GM12874 (cell line): Measurements from ENCODE around the gene CCDC102B.

ENCODE experiments used
- TF ChIP-seq, protein P1 (sequence below): IDR thresholded peaks from 2 replicates; pipeline ENCODE4 v1.5.1; 2011; ENCODE audit warnings: low read depth, mild to moderate bottlenecking, control low read depth, low read length, moderate library complexity; ENCODE audit not compliant: insufficient read depth

The CCDC102B gene

DNA sequence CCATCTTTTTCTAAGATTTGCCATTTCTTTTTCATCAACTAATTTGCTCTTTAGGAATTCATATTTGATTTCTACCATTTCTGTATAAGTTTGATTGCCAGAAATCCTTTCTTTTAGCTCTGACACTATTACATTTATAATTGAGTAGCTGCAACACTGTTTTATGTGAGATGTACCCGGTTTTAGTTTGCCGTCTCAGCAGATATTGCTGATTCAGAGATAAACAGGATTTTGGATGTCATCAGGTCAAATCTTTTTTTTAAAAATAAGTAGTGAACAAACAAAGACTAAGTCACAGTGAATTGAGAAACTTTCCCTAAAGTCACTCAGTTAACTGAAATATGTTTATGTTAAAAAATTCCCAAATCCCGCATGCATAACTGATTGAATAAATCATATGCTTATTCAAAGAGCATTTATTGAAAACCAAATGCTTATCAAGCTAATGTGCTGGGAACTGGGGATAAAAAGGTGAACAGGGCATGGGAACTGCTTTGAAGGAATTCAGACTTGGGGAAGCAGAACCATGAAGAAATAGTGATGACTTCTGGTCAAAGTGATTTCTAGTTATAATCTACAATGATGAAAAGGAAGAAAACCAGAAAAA is 19.5 kb upstream of the CCDC102B start:
- TF ChIP-seq, protein P1, sequence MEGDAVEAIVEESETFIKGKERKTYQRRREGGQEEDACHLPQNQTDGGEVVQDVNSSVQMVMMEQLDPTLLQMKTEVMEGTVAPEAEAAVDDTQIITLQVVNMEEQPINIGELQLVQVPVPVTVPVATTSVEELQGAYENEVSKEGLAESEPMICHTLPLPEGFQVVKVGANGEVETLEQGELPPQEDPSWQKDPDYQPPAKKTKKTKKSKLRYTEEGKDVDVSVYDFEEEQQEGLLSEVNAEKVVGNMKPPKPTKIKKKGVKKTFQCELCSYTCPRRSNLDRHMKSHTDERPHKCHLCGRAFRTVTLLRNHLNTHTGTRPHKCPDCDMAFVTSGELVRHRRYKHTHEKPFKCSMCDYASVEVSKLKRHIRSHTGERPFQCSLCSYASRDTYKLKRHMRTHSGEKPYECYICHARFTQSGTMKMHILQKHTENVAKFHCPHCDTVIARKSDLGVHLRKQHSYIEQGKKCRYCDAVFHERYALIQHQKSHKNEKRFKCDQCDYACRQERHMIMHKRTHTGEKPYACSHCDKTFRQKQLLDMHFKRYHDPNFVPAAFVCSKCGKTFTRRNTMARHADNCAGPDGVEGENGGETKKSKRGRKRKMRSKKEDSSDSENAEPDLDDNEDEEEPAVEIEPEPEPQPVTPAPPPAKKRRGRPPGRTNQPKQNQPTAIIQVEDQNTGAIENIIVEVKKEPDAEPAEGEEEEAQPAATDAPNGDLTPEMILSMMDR, result no peak

DNA sequence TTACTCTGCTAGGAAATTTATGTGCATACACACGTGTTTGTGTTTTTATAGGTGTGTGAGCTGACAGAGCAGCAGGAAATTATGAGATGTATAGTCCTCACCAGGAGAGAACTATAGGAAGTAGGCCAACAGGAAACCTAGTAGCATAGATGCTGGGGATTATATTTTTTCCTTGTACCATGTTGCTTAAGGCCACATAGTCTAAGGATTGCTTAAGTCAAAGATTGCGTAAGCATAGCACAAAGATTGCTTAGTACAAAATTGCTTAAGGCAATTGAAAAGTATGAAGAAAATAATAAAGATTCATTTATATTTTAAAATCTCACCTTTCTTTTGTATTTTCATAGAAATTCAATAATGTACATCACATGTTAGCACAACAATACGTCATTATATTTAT is 18.7 kb upstream of the CCDC102B start:
- TF ChIP-seq, protein P1, result no peak

DNA sequence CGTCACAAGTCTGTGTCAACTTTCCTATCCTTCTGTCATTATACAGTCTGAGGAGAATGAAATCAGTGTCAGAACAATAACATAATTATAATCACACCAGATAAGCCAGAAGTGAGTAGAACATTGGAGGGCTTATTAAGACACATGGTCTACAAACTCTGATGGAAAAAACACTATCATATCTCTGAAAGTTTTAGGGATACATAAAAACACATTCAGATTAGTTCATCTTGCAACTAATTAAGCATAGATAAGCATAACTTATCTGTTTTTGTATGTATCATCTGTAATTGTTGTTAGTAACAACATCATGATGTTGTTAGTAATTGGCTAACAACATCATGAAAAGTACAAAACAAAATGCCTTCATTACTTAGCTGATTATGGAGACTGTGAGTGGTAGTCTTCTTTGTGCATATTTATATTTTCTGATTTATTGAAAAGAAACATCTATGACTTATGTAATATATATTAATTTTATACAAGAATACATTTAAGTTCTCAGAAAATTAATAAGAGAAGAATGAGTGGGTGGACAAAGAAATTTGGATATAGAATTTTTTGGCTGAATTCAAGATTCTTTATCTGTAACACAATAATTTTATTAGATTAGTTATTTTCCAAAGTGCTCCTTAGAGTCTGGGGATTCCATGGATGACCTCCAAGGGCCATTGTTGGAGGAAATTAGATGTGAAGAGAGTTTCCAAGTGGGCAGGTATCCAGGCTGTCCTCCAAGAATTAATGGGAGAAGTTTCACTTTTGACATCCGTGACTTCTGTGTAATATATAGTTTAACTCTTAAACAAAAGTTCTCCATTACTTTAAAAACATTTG is 16.9 kb upstream of the CCDC102B start:
- TF ChIP-seq, protein P1, result no peak

DNA sequence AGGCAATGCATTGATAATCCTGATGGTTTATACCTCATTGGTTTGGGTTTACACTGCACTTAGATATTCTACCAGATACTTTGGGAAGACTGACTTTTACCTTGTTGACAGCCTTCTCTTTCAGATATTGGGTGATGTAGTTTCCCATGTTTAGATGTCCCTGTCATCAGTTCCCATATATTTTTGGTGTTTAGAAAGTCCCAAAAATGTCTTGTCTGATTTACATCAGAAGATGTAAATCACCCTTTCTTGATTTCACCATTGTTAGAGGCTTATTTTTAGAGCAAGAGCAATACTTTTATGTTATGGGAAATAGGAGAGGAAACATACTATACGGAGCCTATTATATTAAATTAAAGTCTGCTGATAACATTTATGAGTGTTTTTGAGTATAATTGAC is 14.4 kb upstream of the CCDC102B start:
- TF ChIP-seq, protein P1, result no peak

DNA sequence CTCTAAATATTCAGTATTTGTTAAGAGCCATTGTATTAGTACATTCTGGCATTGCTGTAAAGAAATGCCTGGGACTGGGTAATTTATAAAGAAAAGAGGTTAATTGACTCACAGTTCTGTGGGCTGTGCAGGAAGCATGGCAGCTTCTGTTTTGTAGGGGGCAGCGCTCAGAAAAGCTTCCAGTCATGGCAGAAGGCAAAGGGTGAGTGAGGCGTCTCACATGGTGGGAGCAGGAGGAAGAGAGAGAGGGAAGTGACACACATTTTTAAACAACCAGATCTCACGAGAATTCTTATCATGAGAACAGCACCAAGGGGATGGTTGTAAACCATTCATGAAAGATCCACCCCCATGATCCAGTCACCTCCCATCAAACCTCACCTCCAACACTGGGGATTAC is 13.8 kb upstream of the CCDC102B start:
- TF ChIP-seq, protein P1, result no peak

DNA sequence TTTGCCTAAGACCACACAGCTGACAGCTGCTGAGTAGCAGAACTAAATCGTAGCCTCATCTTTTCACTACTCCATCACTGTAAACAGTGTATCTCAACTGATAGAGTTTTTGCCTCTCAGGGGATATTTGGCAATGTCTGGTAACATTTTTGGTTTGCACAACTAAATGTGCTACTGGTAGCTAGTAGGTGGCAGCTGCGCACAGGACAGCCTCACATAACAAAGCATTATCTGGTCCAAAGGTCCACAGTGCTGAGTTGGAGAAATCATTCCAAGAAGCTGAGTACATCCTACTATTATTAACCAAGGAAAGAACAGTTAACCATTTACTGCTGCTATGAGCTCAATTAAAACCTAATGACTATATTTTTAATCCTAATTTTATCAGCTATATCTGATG is 6.1 kb upstream of the CCDC102B start:
- TF ChIP-seq, protein P1, result no peak

DNA sequence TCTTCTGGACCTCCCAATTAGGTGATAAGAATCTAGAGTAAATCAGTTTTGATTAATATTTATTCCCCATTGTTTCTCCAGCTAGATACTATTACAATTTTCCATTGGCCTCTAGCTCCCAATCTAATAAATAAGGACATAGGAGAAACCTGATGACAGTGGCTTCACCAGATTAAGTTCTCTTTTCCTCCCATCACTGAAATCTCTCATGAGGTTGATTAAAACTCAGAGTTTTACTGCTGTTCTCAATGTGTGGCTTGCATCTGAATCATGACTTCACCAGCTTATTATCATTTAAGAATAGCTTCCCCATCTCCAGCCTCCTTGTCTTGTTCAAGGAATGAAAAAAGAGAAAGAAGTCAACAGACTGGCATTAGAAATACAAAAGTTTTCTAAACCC is 3.9 kb upstream of the CCDC102B start:
- TF ChIP-seq, protein P1, result no peak
